DOHH2 (cell line): Measurements from ENCODE around the gene LYPD6B.

Source experiments
- EZH2phosphoT487 ChIP-seq: fragments of 200-600 bp; sonication (generic); IDR thresholded peaks from 2 replicates; pipeline ENCODE4 v1.6.1; 2017; ENCODE audit warnings: borderline replicate concordance, mild to moderate bottlenecking, antibody characterized with exemption, low read length, moderate library complexity, mixed read lengths
- TF ChIP-seq, protein P1 (sequence below): fragments of 200-600 bp; sonication (generic); IDR thresholded peaks from one replicate; pipeline ENCODE4 v1.5.1; 2014; ENCODE audit warnings: antibody characterized with exemption, mild to moderate bottlenecking, low read depth, low read length; ENCODE audit not compliant: poor library complexity, severe bottlenecking

DNA sequence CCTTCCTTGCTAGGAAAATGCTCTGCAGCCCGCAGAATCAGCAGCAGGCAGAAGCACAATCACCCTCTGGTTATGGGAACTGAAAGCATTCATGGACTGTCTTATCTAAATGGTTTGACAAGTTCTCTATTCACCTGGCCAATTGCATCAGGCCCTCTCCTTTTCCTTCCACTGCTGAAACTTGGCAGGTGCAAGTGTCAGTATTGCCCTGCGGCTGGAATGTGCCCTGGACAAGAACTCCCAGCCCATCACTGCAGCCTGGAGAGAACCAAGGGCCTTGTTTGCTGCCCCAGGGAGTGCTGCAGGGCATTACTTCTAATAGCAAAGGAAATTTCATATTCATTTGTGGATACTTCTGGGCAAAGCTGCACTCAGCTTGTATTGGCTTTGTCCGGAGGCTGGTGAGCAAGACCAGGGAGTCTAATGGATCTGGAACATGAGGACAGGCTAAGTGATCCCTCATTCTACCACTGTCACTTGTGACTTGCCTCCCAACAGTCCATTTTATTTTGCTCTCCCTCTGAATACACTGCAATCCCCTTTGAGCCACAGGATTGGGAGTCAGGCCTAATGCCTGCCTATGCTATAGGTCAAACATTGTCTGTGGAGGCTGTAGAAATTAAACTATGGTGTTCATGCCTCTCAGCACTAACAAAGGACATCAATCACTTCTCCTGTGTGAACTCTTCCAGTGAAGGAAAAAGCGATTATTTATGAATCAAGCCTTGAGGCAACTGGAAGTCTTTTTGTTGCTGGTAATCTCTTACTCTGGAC is 116.9 kb downstream of the LYPD6B start:
- TF ChIP-seq, protein P1, sequence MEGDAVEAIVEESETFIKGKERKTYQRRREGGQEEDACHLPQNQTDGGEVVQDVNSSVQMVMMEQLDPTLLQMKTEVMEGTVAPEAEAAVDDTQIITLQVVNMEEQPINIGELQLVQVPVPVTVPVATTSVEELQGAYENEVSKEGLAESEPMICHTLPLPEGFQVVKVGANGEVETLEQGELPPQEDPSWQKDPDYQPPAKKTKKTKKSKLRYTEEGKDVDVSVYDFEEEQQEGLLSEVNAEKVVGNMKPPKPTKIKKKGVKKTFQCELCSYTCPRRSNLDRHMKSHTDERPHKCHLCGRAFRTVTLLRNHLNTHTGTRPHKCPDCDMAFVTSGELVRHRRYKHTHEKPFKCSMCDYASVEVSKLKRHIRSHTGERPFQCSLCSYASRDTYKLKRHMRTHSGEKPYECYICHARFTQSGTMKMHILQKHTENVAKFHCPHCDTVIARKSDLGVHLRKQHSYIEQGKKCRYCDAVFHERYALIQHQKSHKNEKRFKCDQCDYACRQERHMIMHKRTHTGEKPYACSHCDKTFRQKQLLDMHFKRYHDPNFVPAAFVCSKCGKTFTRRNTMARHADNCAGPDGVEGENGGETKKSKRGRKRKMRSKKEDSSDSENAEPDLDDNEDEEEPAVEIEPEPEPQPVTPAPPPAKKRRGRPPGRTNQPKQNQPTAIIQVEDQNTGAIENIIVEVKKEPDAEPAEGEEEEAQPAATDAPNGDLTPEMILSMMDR, result no peak
- no peak for TF ChIP-seq EZH2phosphoT487
